HL-60 (cell line): ENCODE measurements around the gene RGS7.
"Not testable (repeated sequence)": the region's sequence is repeated elsewhere in the genome, so short reads cannot be mapped to it uniquely, and the experiment has no call there.

ENCODE experiments used
- DNase-seq, 2 experiments: peaks; one replicate each; pipeline ENCODE4 v3.0.0-alpha.2; 2010 to 2020; ENCODE audit warnings: low read depth in 1 of 2, low spot score in 1 of 2
- H3K27ac ChIP-seq: fragments of 250-450 bp; sonication (Bioruptor Pico); replicated peaks from 2 replicates; pipeline ENCODE4 v1.5.1; 2020; ENCODE audit warnings: mild to moderate bottlenecking, moderate library complexity
- H3K27me3 ChIP-seq: fragments of 250-450 bp; sonication (Bioruptor Pico); 2 replicates; pipeline ENCODE4 v1.5.1; 2021; ENCODE audit warnings: mild to moderate bottlenecking, moderate library complexity; ENCODE audit not compliant: insufficient read depth, poor library complexity, severe bottlenecking
- H3K4me3 ChIP-seq: replicated peaks from 2 replicates; pipeline ENCODE4 v1.5.1; 2011; ENCODE audit warnings: mild to moderate bottlenecking, control low read depth, low read length; ENCODE audit not compliant: insufficient read depth
- CTCF ChIP-seq: IDR thresholded peaks from one replicate; pipeline ENCODE4 v1.5.1; 2011; ENCODE audit warnings: low read length, control low read depth, inconsistent platforms; ENCODE audit not compliant: insufficient read depth
- GABPA ChIP-seq: IDR thresholded peaks from 2 replicates; pipeline ENCODE4 v1.6.1; 2012; ENCODE audit warnings: low read depth
- POLR2AphosphoS5 ChIP-seq: IDR thresholded peaks from 2 replicates; pipeline ENCODE4 v1.6.1; 2012; ENCODE audit warnings: low read depth
- REST ChIP-seq: IDR thresholded peaks from 2 replicates; pipeline ENCODE4 v1.6.1; 2012; ENCODE audit warnings: low read depth; ENCODE audit not compliant: insufficient replicate concordance
- SPI1 ChIP-seq: IDR thresholded peaks from 2 replicates; pipeline ENCODE4 v1.6.1; 2012; ENCODE audit warnings: low read depth, mild to moderate bottlenecking, borderline replicate concordance

Gene RGS7

GRCh38 chr1:241143765-241144442 is 213.1 kb downstream of the RGS7 start:
- no peak for TF ChIP-seq CTCF
- TF ChIP-seq POLR2AphosphoS5: no peak
- no peak for TF ChIP-seq GABPA
- no peak for TF ChIP-seq REST
- no peak for TF ChIP-seq SPI1
- DNase-seq: no peak
- Histone ChIP-seq H3K27ac (no peak overlapping the region), H3K27me3 (no peaks in the 10 kb centered on the region), H3K4me3 (no peak overlapping the region)

GRCh38 chr1:241142493-241142892 is 214.5 kb downstream of the RGS7 start:
- H3K27ac ChIP-seq: no peak overlapping the region
- H3K4me3 ChIP-seq: no peak overlapping the region
- no peak for DNase-seq
- no peaks in the 10 kb centered on the region for H3K27me3 ChIP-seq
- TF ChIP-seq GABPA (no peak), SPI1 (no peak), CTCF (no peak), POLR2AphosphoS5 (no peak), REST (no peak)

GRCh38 chr1:241141646-241142045 is 215.4 kb downstream of the RGS7 start:
- DNase-seq, H3K27me3 ChIP-seq, H3K4me3 ChIP-seq, H3K27ac ChIP-seq: not testable (repeated sequence)

- Histone ChIP-seq H3K27ac (no peak overlapping the region), H3K27me3 (no peaks in the 10 kb centered on the region), H3K4me3 (no peak overlapping the region)
- DNase-seq: no peak
- TF ChIP-seq CTCF (no peak), SPI1 (no peak), REST (no peak), POLR2AphosphoS5 (no peak), GABPA (no peak)
These were observed 216.3 kb downstream of the RGS7 start for GRCh38 chr1:241140670-241141069.
